CD14-positive monocyte (primary cell): Measurements from ENCODE around the gene TTLL11. TPM values are rescaled to one million over a fixed set of nuclear protein-coding genes. Genes with fewer than 3 reads are reported as not detected.

Experiments used
- DNase-seq, 3 donors: peaks; one replicate each; pipeline ENCODE4 v3.0.0-alpha.2; 2011 to 2022
- H2AFZ ChIP-seq: 2 replicates; pipeline ENCODE4 v1.6.0; 2012; ENCODE audit warnings: mild to moderate bottlenecking, low read depth, low read length, inconsistent platforms; ENCODE audit not compliant: insufficient read depth, poor library complexity, severe bottlenecking
- H3K27ac ChIP-seq, 2 donors: 1 replicate in 1 of 2; 2 replicates in 1 of 2; pipeline ENCODE4 v1.5.1; 2012 to 2013; ENCODE audit warnings: low read length in 2 of 2, control low read depth in 1 of 2, inconsistent platforms in 1 of 2, low read depth in 1 of 2, mild to moderate bottlenecking in 1 of 2
- H3K27me3 ChIP-seq, 2 donors: one replicate each; pipeline versions ENCODE4 v1.6.0 to v1.6.1; 2011 to 2013; ENCODE audit warnings: low read length in 2 of 2; ENCODE audit not compliant: control insufficient read depth in 2 of 2, insufficient read depth in 2 of 2
- H3K36me3 ChIP-seq, 2 donors: replicated peaks in 1 of 2; 1 replicate in 1 of 2; 2 replicates in 1 of 2; pipeline versions ENCODE4 v1.5.1 to v1.6.1; 2012 to 2013; ENCODE audit warnings: low read length in 2 of 2, control low read depth in 1 of 2, inconsistent platforms in 1 of 2, mild to moderate bottlenecking in 1 of 2; ENCODE audit not compliant: insufficient read depth in 2 of 2, control insufficient read depth in 1 of 2
- H3K4me1 ChIP-seq, 2 donors: 1 replicate in 1 of 2; 2 replicates in 1 of 2; pipeline versions ENCODE4 v1.5.1 to v1.6.1; 2012 to 2013; ENCODE audit warnings: low read length in 2 of 2, control low read depth in 1 of 2, inconsistent platforms in 1 of 2, mild to moderate bottlenecking in 1 of 2, moderate library complexity in 1 of 2; ENCODE audit not compliant: insufficient read depth in 2 of 2, control insufficient read depth in 1 of 2
- H3K4me2 ChIP-seq: replicated peaks from 2 replicates; pipeline ENCODE3; 2012; ENCODE audit warnings: low read length, moderate library complexity, mild to moderate bottlenecking; ENCODE audit not compliant: poor library complexity, severe bottlenecking; ENCODE audit errors: extremely low read depth
- H3K4me3 ChIP-seq, 3 experiments: fragments of 200-600 bp in 1 of 3; sonication (generic) in 1 of 3; replicated peaks in 1 of 3; 1 replicate in 2 of 3; 2 replicates in 1 of 3; pipeline ENCODE4 v1.5.1; 2011 to 2013; ENCODE audit warnings: low read length in 3 of 3, mild to moderate bottlenecking in 3 of 3, control low read depth in 2 of 3, low read depth in 2 of 3, inconsistent platforms in 1 of 3, moderate library complexity in 1 of 3
- H3K79me2 ChIP-seq: 2 replicates; pipeline ENCODE4 v1.6.0; 2012; ENCODE audit warnings: mild to moderate bottlenecking, control low read depth, inconsistent platforms, low read length, moderate library complexity; ENCODE audit not compliant: insufficient read depth
- H3K9ac ChIP-seq: 2 replicates; pipeline ENCODE4 v1.6.0; 2017; ENCODE audit warnings: low read length, mild to moderate bottlenecking; ENCODE audit not compliant: insufficient read depth, poor library complexity, severe bottlenecking
- H3K9me3 ChIP-seq, 2 donors: replicated peaks in 1 of 2; 1 replicate in 1 of 2; 2 replicates in 1 of 2; pipeline versions ENCODE4 v1.5.1 to v1.6.1; 2012 to 2013; ENCODE audit warnings: low read length in 2 of 2, control low read depth in 1 of 2; ENCODE audit not compliant: control insufficient read depth in 1 of 2, insufficient read depth in 1 of 2
- H4K20me1 ChIP-seq: 2 replicates; pipeline ENCODE4 v1.6.0; 2012; ENCODE audit warnings: mild to moderate bottlenecking, low read length, control low read depth, moderate library complexity; ENCODE audit not compliant: insufficient read depth
- H3K27ac Mint-ChIP-seq, 7 donors: one replicate each; pipeline ENCODE4 v1.8.0; 2020; ENCODE audit warnings: mild to moderate bottlenecking in 7 of 7, mixed read lengths in 7 of 7, moderate library complexity in 6 of 7, inconsistent platforms in 2 of 7
- H3K27me3 Mint-ChIP-seq, 3 donors: one replicate each; pipeline ENCODE4 v1.8.0; 2021 to 2022; ENCODE audit warnings: low read depth in 3 of 3, mild to moderate bottlenecking in 3 of 3, mixed read lengths in 3 of 3, moderate library complexity in 3 of 3, inconsistent platforms in 1 of 3
- H3K36me3 Mint-ChIP-seq, 2 donors: one replicate each; pipeline ENCODE4 v1.8.0; 2020; ENCODE audit warnings: mixed read lengths in 2 of 2, inconsistent platforms in 1 of 2, mild to moderate bottlenecking in 1 of 2
- H3K4me1 Mint-ChIP-seq: one replicate; pipeline ENCODE4 v1.8.0; 2020; ENCODE audit warnings: mild to moderate bottlenecking, mixed read lengths
- H3K4me3 Mint-ChIP-seq, 2 donors: one replicate each; pipeline ENCODE4 v1.8.0; 2020; ENCODE audit warnings: mild to moderate bottlenecking in 2 of 2, mixed read lengths in 2 of 2, moderate library complexity in 1 of 2
- H3K9me3 Mint-ChIP-seq, 7 donors: one replicate each; pipeline ENCODE4 v1.8.0; 2020 to 2022; ENCODE audit warnings: mixed read lengths in 7 of 7, mild to moderate bottlenecking in 6 of 7, moderate library complexity in 6 of 7, inconsistent platforms in 2 of 7
- CTCF ChIP-seq: fragments of 200-600 bp; IDR thresholded peaks from one replicate; pipeline ENCODE4 v1.8.0; 2022; ENCODE audit warnings: antibody characterized with exemption, mild to moderate bottlenecking
- WGBS: methylation state at CpG from one replicate; pipeline ENCODE4 v1.1.5; 2013; ENCODE audit warnings: missing lambda C conversion rate; ENCODE audit not compliant: insufficient coverage; 5-methylcytosine and 5-hydroxymethylcytosine counted together
- intact Hi-C, 2 donors: fragments of 100-400 bp; cut with micrococcal nuclease; formaldehyde crosslinking; loops; one replicate each; pipeline versions ENCODE4 v1.15.0 to v1.15.1; 2023
- polyA plus RNA-seq, 3 donors: library from polyadenylated mRNA; depleted of rRNA in 1 of 3; unstranded in 2 of 3; stranded (reverse) in 1 of 3; fragments of 300-500 nt in 2 of 3; fragments of >200 nt in 1 of 3; fragmentation: Illumina TruSeq in 2 of 3; gene quantifications; 1 replicate in 2 of 3; 2 replicates in 1 of 3; pipeline ENCODE4 v1.2.3, GENCODE V29; 2012 to 2021

TTLL11 gene
- polyA plus RNA-seq, 3 donors: 2.9 to 3.5 (median 3.1) TPM

GRCh38 chr9:122121931-122122330 lies 28.8 kb upstream of the TTLL11 start:
- H3K27me3 Mint-ChIP-seq: peaks cover 23 to 31% (median 26%) of the 10 kb centered on the region in 3 donors
- no peaks in the 10 kb centered on the region for H3K36me3 Mint-ChIP-seq
- no peaks in the 10 kb centered on the region for H3K36me3 ChIP-seq
- no peak overlapping the region for H3K9ac ChIP-seq
- intact Hi-C loops: loop anchor here (10.0 kb wide), 2 partner anchors 333 to 693 kb away; no protein-coding TSS in a partner anchor
- peaks cover 14 to 18% of the 10 kb centered on the region in 2 donors for H3K27me3 ChIP-seq
- peaks cover 0 to 10% (median 5%) of the 10 kb centered on the region in 7 donors for H3K9me3 Mint-ChIP-seq
- H3K9me3 ChIP-seq: peaks cover 5% of the 10 kb centered on the region in 2 donors
- TF ChIP-seq CTCF: no peak
- no peak overlapping the region for H3K4me2 ChIP-seq
- DNase-seq: no peak
- H3K4me1 Mint-ChIP-seq: peaks cover 12% of the 10 kb centered on the region
- WGBS: 97% methylated on average over 6 of the region's 6 CpGs
- no peak overlapping the region for H3K27ac ChIP-seq
- H3K4me3 Mint-ChIP-seq: no peak overlapping the region
- no peak overlapping the region for H3K4me3 ChIP-seq
- H4K20me1 ChIP-seq: no peaks in the 10 kb centered on the region
- H3K79me2 ChIP-seq: no peaks in the 10 kb centered on the region
- H2AFZ ChIP-seq: no peak overlapping the region
- H3K4me1 ChIP-seq: peaks cover 4 to 6% of the 10 kb centered on the region in 2 donors
- H3K27ac Mint-ChIP-seq: no peak overlapping the region

GRCh38 chr9:122121391-122121790 lies 28.3 kb upstream of the TTLL11 start:
- peaks cover 9 to 12% of the 10 kb centered on the region in 2 donors for H3K27me3 ChIP-seq
- peaks cover 8% of the 10 kb centered on the region for H3K4me1 Mint-ChIP-seq
- WGBS: 90% methylated on average over 8 of the region's 10 CpGs
- H3K27me3 Mint-ChIP-seq: peaks cover 20 to 27% (median 21%) of the 10 kb centered on the region in 3 donors
- no peak overlapping the region for H3K4me3 ChIP-seq
- H3K4me1 ChIP-seq: peaks cover under 1% of the 10 kb centered on the region in 2 donors
- no peaks in the 10 kb centered on the region for H3K79me2 ChIP-seq
- H3K9ac ChIP-seq: no peak overlapping the region
- no peak overlapping the region for H2AFZ ChIP-seq
- H3K36me3 Mint-ChIP-seq: no peaks in the 10 kb centered on the region
- intact Hi-C loops: loop anchor here (10.0 kb wide), 2 partner anchors 333 to 693 kb away; no protein-coding TSS in a partner anchor
- no peak for TF ChIP-seq CTCF
- peak overlapping the region in 1 of 7 donors; percentile 41 for H3K27ac Mint-ChIP-seq
- no peak overlapping the region for H3K27ac ChIP-seq
- no peak for DNase-seq
- peaks cover 0 to 12% (median 5%) of the 10 kb centered on the region in 7 donors for H3K9me3 Mint-ChIP-seq
- H3K9me3 ChIP-seq: peaks cover 5 to 9% of the 10 kb centered on the region in 2 donors
- H3K36me3 ChIP-seq: no peaks in the 10 kb centered on the region
- no peak overlapping the region for H3K4me3 Mint-ChIP-seq
- H4K20me1 ChIP-seq: no peaks in the 10 kb centered on the region
- H3K4me2 ChIP-seq: no peak overlapping the region
